Measurements from ENCODE around the gene LHX2. TPM values are rescaled to one million over a fixed set of nuclear protein-coding genes. Genes with fewer than 3 reads are reported as not detected.

Gene LHX2
- total RNA-seq, 3 donors from 2014 or later, result not detected

DNA sequence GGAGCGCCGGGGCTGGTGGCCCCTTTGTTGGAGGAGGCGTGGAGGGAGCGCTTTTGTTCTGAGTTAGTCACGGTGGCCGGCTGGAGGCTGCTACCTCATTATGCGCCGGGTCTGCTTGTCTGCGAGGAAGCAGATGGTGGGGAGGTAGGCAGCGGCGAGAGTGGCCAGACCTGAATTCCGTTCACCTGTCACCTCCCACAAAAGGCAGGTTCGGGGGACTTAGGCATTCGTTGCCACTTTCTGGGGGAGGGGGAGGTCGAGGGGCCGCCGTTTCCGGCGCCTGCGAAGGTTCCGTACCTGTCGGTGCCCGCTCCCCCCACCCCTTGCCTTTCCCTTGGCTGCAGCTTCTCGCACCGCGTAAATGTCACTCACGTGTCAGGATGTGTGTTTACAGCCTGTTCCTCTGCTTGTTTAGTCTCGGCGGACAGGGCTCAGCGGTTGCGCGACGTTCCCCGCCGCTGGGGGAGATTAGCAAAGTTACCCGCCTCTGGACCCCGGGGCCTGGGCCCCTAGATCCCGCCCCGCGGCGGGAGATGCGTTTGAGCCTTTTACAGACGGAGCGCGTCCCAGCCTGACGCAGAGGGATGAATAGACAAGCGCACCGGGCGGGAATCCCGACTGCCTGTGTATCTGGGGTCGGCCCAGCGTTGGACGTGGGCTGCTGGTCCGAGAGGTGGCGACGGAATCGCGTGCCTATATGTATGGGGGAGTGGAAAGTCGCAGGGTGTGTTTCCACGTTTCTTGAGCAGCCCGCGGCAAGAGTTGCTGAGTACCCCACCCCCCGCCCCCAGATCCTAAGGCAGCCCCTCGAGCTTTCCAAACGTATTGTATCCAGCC lies 2.7 kb upstream of the LHX2 start:
- DNase-seq (no peak), ATAC-seq (no peak)
- no peaks in the 10 kb centered on the region for H3K9me3 ChIP-seq
- H3K4me1 ChIP-seq (ENCODE audit: low read depth), result peaks cover 42% of the 10 kb centered on the region
- TF ChIP-seq, protein P1, sequence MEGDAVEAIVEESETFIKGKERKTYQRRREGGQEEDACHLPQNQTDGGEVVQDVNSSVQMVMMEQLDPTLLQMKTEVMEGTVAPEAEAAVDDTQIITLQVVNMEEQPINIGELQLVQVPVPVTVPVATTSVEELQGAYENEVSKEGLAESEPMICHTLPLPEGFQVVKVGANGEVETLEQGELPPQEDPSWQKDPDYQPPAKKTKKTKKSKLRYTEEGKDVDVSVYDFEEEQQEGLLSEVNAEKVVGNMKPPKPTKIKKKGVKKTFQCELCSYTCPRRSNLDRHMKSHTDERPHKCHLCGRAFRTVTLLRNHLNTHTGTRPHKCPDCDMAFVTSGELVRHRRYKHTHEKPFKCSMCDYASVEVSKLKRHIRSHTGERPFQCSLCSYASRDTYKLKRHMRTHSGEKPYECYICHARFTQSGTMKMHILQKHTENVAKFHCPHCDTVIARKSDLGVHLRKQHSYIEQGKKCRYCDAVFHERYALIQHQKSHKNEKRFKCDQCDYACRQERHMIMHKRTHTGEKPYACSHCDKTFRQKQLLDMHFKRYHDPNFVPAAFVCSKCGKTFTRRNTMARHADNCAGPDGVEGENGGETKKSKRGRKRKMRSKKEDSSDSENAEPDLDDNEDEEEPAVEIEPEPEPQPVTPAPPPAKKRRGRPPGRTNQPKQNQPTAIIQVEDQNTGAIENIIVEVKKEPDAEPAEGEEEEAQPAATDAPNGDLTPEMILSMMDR (IDR thresholded peaks at IDR 0.05), result no peak
- H3K36me3 ChIP-seq (ENCODE audit: low read depth), result no peaks in the 10 kb centered on the region
- no peak overlapping the region for H3K4me3 ChIP-seq
- intact Hi-C loops (cut with DNase I, micrococcal nuclease), result no loop called here

DNA sequence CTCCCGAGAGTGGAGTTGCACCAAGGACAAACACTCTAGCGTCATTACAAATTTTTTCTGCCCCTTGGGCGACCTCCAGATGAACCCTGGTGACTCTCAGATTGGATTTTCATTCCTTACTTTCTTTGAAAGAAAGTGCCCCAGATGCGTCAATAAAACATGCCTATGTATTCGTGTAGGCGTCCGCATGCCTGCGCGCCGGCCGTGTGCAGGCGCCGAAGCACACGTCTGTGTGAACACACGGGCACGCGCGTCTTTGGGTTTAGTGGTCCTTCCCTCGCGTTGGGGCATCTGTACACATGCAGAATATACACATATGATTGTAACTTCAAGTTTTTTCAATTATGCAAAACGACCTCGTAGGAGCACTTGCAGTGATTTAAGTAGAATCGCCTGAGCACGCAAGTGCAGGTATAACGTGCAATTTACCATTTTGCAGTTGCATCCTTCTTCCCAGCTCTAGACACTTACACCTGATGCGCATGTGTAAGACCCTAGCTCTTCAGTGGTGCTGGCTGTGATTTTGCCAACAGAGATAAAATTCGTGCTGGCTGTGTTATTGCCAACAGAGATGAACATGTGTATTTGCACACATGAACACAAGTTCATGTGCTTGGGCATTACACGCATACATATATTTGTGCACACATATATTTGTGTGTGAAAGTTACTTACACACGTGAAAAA lies 1.9 kb upstream of the LHX2 start:
- TF ChIP-seq, protein P1 (IDR thresholded peaks at IDR 0.05), result no peak
- H3K9me3 ChIP-seq, result no peaks in the 10 kb centered on the region
- intact Hi-C loops (cut with DNase I, micrococcal nuclease), result no loop called here
- DNase-seq (no peak), ATAC-seq (no peak)
- no peak overlapping the region for H3K4me3 ChIP-seq
- peaks cover 42% of the 10 kb centered on the region for H3K4me1 ChIP-seq (ENCODE audit: low read depth)
- no peaks in the 10 kb centered on the region for H3K36me3 ChIP-seq (ENCODE audit: low read depth)

DNA sequence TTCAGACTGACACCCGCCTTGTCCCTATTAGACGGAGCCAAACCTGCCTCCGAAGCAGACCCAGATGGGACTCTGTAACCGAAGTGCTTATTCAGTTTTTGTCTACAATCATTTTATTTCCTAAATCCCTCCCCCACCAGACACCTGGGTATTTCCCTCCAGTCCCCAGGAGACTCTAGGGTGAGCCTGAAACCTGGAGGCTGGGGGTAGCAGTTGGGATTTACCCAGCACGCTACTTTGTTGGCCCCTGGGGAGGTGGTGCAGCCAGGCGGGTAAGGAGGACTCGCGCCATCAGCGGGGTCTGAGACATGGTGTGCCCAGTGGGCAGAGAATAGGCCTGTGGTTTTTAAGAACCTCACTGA lies 1.3 kb upstream of the LHX2 start:
- TF ChIP-seq, protein P1 (IDR thresholded peaks at IDR 0.05), result no peak
- no peaks in the 10 kb centered on the region for H3K36me3 ChIP-seq (ENCODE audit: low read depth)
- DNase-seq (no peak), ATAC-seq (no peak)
- peaks cover 42% of the 10 kb centered on the region for H3K4me1 ChIP-seq (ENCODE audit: low read depth)
- H3K4me3 ChIP-seq, result no peak overlapping the region
- intact Hi-C loops (cut with DNase I, micrococcal nuclease), result no loop called here
- no peaks in the 10 kb centered on the region for H3K9me3 ChIP-seq

DNA sequence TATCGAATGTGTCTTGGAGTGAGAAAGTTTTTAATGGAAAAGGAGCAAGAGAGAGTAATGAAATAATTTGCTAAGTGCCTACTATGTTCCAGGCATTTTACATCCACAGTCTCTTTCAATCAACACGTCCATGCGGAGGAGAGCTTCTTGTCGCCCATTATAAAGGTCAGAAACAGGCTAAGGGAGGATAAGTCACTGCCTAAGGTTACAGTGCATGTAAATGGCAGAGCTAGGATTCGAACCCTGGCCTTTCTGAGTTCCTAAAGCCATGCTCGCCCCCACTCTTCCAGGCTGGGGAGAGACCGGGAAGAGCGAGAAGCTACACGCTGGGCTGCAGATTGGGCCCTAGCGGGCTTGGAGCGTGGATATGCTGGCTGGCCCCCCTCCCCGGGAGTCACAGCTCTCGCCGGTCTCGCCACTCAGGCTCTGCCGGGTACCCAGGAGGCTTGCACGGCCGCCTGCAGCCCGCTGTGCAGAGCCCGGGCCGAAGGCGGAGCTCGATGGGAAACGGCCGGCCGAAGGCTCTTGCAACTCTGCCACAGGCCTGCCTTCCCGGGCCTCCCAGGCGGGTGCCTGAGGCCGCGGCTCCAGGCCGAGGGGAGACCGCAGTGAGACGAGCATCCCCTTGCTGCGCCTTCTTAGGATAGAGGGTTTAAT lies 775 bp upstream of the LHX2 start:
- H3K9me3 ChIP-seq, result no peaks in the 10 kb centered on the region
- TF ChIP-seq, protein P1 (IDR thresholded peaks at IDR 0.05), result no peak
- no peaks in the 10 kb centered on the region for H3K36me3 ChIP-seq (ENCODE audit: low read depth)
- peaks cover 42% of the 10 kb centered on the region for H3K4me1 ChIP-seq (ENCODE audit: low read depth)
- peak; percentile 20 for ATAC-seq
- intact Hi-C loops (cut with DNase I, micrococcal nuclease), result no loop called here
- no peak overlapping the region for H3K4me3 ChIP-seq
- no peak for DNase-seq

DNA sequence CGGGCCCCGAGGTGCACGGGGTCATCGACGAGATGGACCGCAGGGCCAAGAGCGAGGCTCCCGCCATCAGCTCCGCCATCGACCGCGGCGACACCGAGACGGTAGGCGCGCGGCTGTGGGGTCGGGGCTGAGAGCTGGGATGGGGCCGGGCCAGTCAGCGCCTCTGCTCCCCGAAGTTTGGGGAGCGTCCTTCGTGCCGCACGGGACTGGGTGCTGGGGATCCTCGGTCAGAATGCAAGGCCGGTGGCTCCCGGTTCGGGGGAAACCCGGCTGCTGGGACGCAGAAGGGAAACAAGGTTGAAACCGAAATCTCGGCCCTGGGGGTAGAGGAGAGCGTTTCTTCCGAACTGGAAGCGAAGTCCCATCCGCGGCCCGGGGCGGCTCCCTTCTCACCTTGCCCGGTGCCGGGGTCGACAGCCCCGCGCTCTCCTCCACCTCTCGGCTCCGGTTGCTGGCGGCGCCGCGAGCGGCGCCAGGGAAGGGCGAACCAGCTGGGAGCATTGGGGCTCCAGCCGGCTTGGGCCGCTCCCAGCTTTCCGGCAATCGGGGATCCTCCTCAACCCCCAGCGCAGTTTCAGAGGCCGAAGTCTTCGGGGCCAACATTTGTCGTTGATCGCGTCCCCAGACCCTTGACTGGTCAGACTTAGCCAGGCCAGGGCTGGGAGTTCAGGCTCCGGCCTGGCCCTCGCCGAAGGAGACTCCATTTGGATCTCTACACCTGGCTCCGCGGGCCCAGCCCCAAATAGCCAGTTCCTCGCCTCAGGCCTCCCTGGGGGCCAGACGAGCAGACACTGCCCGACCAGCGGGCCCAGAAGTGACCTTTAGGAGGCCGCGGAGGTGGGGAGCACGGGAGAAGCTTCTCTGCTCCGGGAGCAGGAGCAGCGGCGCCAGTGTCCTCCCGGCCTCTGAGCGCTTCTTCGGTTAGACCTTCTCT lies 1.1 kb downstream of the LHX2 start:
- intact Hi-C loops (cut with DNase I, micrococcal nuclease), result no loop called here
- ATAC-seq, result no peak
- H3K4me3 ChIP-seq, result no peak overlapping the region

More for the DNA sequence above, 1.1 kb downstream of the LHX2 start:
- no peaks in the 10 kb centered on the region for H3K9me3 ChIP-seq
- H3K36me3 ChIP-seq (ENCODE audit: low read depth), result no peaks in the 10 kb centered on the region
- TF ChIP-seq, protein P1 (IDR thresholded peaks at IDR 0.05), result no peak
- no peak for DNase-seq
- peaks cover 50% of the 10 kb centered on the region for H3K4me1 ChIP-seq (ENCODE audit: low read depth)

Measured in mucosa of descending colon (tissue), 3 donors.